Right atrium auricular region (tissue), 2 donors: ENCODE data around the gene VIPR2. TPM values are rescaled to one million over a fixed set of nuclear protein-coding genes. Genes with fewer than 3 reads are reported as not detected.

ENCODE experiments used
- DNase-seq: peaks from one replicate; pipeline ENCODE4 v3.0.0-alpha.2; 2019; ENCODE audit warnings: low spot score
- H3K27ac ChIP-seq, 2 donors: fragments of 200-600 bp; sonication (generic); 1 replicate in 1 of 2; 2 replicates in 1 of 2; pipeline ENCODE4 v1.5.1; 2016 to 2019
- H3K27me3 ChIP-seq, 2 donors: fragments of 200-600 bp; sonication (generic); one replicate each; pipeline versions ENCODE4 v1.5.1 to v1.6.0; 2017 to 2019
- H3K36me3 ChIP-seq: fragments of 200-600 bp; sonication (generic); one replicate; pipeline ENCODE4 v1.5.1; 2016
- H3K4me1 ChIP-seq, 2 donors: fragments of 200-600 bp; sonication (generic); one replicate each; pipeline versions ENCODE4 v1.5.1 to v1.6.0; 2017 to 2019
- H3K4me3 ChIP-seq, 2 donors: fragments of 200-600 bp; sonication (generic); 1 replicate in 1 of 2; 2 replicates in 1 of 2; pipeline ENCODE4 v1.5.1; 2017 to 2019; ENCODE audit warnings: mild to moderate bottlenecking in 1 of 2, moderate library complexity in 1 of 2
- H3K9me3 ChIP-seq, 2 donors: fragments of 200-600 bp; sonication (generic); one replicate each; pipeline ENCODE4 v1.5.1; 2019
- total RNA-seq, 2 donors: library from RNA; depleted of rRNA; stranded (reverse); fragments of >200 nt; gene quantifications; one replicate each; pipeline ENCODE4 v1.1.0, GENCODE V29; 2016
- TF ChIP-seq, protein P1 (sequence below), 2 donors: fragments of 200-600 bp; sonication (generic); IDR thresholded peaks; one replicate each; pipeline ENCODE4 v1.5.1; 2019; ENCODE audit warnings: antibody characterized with exemption in 2 of 2

The VIPR2 gene
- total RNA-seq, 2 donors from 2014 or later = 3.8 to 13.4 TPM

DNA sequence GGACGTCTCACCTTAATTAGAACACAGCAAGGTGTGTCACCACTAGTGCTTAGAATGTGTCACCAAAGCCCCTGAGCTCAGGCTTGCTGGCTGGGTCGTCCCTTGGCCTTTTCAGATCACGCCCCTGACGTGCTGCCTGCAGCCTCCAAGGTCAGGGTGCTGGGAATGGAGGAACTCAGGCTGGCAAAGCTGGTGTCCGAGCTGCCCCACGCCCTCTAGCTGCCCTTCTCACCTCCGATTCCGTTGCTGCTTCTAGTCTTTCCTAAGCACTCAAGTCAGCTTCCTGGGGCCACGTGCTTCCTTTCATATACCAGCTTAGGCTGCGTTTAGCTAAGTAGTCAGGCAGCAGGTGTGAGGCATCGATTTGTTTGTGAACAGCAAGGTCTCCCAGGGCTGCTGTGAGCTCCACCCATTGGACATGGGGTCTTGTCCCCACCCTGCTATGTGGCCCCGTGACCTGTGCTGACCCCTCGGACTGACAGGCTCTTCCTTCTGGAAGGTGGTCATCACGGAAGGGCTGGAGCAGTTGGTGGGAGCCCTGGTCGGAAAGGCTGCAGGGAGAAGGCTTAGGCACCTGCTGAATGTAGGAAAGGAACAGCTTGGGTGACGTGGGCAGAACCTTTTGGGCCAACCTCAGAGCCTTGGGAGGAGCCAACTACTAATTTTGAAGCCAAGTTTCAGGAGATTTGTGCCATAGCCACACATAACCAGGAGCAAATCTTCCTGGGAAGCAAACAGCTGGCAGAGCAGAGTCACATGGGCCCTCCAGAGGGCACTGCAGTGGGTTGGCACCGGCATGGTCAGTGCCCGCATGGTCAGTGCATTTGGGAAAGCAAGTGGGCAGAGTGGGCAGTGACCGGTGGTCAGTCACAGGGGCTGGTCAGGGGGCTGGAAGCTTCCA lies 28.8 kb downstream of the VIPR2 start:
- TF ChIP-seq, protein P1, sequence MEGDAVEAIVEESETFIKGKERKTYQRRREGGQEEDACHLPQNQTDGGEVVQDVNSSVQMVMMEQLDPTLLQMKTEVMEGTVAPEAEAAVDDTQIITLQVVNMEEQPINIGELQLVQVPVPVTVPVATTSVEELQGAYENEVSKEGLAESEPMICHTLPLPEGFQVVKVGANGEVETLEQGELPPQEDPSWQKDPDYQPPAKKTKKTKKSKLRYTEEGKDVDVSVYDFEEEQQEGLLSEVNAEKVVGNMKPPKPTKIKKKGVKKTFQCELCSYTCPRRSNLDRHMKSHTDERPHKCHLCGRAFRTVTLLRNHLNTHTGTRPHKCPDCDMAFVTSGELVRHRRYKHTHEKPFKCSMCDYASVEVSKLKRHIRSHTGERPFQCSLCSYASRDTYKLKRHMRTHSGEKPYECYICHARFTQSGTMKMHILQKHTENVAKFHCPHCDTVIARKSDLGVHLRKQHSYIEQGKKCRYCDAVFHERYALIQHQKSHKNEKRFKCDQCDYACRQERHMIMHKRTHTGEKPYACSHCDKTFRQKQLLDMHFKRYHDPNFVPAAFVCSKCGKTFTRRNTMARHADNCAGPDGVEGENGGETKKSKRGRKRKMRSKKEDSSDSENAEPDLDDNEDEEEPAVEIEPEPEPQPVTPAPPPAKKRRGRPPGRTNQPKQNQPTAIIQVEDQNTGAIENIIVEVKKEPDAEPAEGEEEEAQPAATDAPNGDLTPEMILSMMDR (IDR thresholded peaks at IDR 0.05) = no peak

DNA sequence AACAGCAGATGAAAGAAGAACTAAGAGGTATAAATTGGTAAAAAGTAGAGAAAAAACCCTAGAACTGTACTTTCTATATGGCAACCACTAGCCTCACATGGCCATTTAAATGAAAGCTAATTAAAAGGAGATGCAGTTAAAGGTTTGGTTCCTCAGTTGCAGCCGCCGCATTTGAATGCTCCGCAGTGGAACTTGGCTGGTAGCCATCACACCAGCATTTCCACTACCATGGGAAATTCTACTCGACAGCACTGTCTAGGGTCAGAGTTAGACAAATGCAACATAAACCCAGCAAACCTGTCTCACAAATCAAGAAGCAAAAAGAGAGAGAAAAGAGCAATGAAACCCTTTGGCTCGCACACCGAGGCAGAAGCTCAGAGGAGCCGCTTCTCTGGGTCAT lies 29.7 kb downstream of the VIPR2 start:
- TF ChIP-seq, protein P1 (IDR thresholded peaks at IDR 0.05) = no peak
- Histone ChIP-seq H3K27me3 (no peaks in the 10 kb centered on the region), H3K27ac (no peak overlapping the region), H3K4me1 (peaks cover 0 to 8% of the 10 kb centered on the region in 2 donors), H3K36me3 (no peaks in the 10 kb centered on the region), H3K9me3 (no peaks in the 10 kb centered on the region), H3K4me3 (no peak overlapping the region)
- no peak for DNase-seq

More for the DNA sequence above, 28.8 kb downstream of the VIPR2 start:
- no peaks in the 10 kb centered on the region for H3K36me3 ChIP-seq
- no peak overlapping the region for H3K4me3 ChIP-seq
- no peaks in the 10 kb centered on the region for H3K9me3 ChIP-seq
- H3K27ac ChIP-seq = no peak overlapping the region
- H3K4me1 ChIP-seq = peaks cover 0 to 8% of the 10 kb centered on the region in 2 donors
- H3K27me3 ChIP-seq = no peaks in the 10 kb centered on the region
- DNase-seq = no peak

DNA sequence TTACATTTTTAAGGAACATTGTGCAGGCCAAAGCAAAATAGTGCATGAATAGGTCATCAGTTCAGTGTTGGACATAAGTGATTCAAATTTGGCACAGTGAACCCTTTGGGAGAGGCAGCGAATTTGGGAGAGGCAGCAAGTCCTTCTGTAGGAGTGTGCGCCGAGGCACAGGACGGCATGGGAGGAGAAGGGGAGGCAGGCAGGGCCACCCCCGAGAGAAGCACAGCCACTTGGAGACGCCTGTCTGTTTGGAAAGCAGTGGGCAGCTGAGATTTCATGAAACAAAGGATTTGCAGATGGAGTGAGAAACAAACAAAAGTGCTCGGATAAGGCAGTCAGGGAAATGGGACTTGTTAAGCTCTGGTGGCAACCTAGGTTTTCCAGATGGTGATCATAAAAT lies 30.6 kb downstream of the VIPR2 start:
- no peak overlapping the region for H3K27ac ChIP-seq
- no peaks in the 10 kb centered on the region for H3K36me3 ChIP-seq

DNA sequence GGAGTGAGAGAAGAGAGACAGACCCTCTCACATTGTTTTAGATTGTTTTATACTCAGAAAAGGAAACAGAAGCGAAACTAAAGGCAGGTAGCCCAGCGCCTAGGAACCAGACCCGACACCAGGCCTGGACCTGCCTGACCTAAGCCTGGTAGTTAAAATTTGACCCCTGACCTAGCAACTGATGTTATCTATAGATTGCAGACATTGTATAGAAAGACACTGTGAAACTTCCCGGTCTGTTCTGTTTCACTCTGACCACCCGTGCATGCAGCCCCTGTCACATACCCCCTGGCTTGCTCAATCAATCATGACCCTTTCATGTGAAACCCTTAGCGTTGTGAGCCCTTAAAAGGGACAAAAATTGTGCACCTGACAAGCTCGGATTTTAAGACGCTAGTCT lies 31.6 kb downstream of the VIPR2 start:
- Histone ChIP-seq H3K4me1 (peaks cover 0 to 22% of the 10 kb centered on the region in 2 donors), H3K27ac (no peak overlapping the region), H3K36me3 (no peaks in the 10 kb centered on the region), H3K27me3 (no peaks in the 10 kb centered on the region), H3K4me3 (no peak overlapping the region), H3K9me3 (no peaks in the 10 kb centered on the region)
- TF ChIP-seq, protein P1 (IDR thresholded peaks at IDR 0.05) = no peak
- DNase-seq = no peak

More for the DNA sequence above, 30.6 kb downstream of the VIPR2 start:
- Histone ChIP-seq H3K9me3 (no peaks in the 10 kb centered on the region), H3K27me3 (no peaks in the 10 kb centered on the region), H3K4me1 (peaks cover 0 to 16% of the 10 kb centered on the region in 2 donors), H3K4me3 (no peak overlapping the region)
- TF ChIP-seq, protein P1 (IDR thresholded peaks at IDR 0.05) = no peak
- DNase-seq = no peak

DNA sequence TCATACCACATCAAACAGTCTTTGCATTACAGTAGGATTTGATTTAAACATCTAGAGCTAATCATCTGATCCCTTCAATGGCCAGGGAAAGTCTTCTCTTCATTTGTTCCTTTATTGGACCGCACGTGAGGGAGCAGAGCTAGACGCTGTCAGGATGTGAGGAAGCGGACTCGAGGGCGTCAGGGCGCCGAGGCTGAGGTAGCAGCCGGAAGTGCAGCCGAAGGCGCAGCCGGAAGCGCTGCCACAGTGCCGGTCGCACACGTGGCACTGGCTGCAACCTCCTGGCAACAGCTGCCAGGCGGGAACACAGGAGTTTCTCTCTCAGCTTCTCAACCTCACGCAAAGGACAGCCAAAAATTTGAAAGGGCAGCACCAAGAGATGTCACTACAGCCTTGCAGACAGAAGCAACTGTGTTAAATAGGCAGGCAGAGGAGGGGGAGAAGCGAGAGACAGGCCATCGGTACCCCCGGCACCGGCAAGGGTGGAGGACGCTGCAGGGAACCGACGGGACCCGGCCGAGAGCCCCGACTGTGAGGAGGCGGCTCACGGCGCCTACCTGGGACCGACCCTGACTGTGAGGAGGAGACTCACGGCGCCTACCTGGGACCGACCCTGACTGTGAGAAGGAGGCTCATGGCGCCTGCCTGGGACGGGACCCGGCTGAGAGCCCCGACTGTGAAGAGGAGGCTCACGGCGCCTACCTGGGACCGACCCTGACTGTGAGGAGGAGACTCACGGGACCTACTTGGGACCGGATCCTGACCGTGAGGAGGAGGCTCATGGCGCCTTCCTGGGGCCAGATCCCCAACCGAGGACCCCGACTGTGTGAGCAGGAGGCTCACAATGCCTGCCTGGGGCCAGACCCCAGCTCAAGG lies 32.3 kb downstream of the VIPR2 start:
- Histone ChIP-seq H3K4me3 (no peak overlapping the region), H3K36me3 (no peaks in the 10 kb centered on the region), H3K9me3 (no peaks in the 10 kb centered on the region), H3K4me1 (peaks cover 0 to 22% of the 10 kb centered on the region in 2 donors), H3K27ac (no peak overlapping the region), H3K27me3 (no peaks in the 10 kb centered on the region)
- TF ChIP-seq, protein P1 (IDR thresholded peaks at IDR 0.05) = no peak
- DNase-seq = no peak
